ENCODE data around the gene OR4D9.

OR4D9 gene

DNA sequence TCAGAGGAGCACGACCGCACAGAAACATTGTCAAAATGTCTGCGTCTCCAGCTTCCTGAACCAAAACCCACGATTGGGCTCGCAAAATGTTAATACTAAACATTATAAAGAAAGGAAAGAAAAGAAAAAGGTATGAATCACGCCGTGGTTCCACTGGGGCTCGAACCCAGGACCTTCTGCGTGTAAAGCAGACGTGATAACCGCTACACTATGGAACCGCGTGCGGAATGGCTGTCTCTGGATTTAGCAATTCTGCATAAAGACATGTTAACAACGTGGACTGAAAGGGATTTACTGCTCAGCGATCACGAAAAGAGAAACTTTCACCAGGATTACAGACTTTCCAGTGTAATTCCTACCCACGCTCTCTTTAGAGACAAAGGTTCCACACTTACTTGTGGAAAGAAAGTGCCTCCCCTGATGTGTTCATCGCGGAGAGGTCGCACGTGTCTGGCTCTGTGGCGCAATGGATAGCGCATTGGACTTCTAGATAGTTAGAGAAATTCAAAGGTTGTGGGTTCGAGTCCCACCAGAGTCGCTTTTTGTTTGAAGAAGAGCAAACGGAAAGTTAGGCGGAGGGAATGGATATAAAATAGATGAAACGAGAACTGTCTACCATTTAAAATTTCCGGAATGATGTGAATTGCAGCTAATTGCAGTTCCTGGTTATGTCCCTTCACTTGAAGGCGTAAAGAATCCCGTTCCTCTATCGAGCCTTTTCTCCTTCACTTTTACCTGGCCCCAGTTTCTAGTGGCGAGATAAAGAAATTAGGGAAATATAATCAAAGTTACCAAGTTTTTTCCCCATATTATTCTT, 39.7 kb downstream of the OR4D9 start:
- peak; percentile 12 to 81 (median 70) for DNase-seq

DNA sequence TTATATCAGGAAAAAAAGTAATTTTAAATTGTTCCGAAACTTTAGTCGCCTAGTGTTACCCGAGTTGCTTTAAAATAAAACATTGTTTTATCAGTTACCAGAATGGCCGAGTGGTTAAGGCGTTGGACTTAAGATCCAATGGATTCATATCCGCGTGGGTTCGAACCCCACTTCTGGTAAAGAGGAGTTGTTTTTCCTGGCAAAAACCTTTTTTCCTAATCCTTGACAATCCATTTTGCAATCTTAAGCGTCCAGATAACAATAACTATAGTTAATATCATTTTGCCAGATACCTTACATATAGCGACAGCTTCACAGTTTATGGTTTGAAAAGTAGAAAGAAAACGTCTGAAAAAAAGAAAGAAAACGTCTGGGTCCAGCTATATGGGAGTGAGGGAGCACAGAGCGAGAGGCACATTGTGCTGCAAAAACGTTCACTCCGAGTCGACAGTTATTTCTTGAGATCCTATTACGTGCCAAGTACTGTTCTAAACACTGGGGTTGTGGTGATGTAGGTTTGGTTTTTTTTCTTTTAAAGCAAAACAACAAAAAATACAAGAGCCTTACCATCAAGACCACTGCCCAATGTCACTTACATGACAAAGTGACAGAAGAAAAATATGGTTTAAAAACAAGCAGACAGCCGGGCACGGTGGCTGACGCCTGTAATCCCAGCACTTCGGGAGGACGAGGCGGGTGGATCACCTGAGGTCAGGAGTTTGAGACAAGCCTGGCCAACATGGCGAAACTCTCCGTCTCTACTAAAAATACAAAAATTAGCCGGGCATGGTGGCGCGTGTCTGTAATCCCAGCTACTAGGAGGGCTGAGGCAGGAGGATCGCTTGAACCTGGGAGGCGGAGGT, 40.6 kb downstream of the OR4D9 start:
- DNase-seq = peak in 1 of 14 donors; percentile 51

DNA sequence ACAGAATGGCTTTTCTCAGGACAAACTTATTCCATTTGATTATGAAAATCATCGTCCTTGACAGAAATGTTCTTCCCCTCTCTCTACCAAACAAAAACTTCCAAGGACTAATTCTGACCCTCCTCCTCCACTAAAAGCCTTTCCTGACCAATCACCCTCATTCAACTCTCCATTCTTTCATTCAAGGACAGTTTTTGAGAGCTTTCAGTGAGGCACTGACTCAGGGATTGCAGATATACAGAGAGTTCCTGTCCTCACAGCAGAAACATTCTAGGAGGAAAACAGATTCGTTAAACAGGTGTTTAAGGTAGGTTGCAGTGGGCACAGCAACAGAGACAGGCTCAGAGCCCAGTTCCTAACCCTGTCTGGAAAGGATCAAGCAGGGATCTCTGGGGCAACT, 41.5 kb downstream of the OR4D9 start:
- DNase-seq = no peak

DNA sequence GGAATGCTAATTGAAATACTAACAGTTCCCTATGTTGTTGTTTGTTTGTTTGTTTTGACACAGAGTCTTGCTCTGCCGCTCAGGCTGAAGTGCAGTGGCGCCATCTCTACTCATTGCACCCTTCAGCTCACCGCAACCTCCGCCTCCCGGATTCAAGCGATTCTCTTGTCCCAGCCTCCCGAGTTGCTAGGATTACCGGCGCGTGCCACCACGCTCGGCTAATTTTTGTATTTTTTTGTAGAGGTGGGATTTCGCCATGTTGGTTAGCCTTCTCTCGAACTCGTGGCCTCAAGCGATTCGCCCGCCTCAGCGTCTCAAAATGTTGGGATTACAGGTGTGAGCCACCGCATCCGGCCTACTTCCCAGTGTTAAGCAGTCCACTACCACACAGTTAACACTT, 42.0 kb downstream of the OR4D9 start:
- no peak for DNase-seq

DNA sequence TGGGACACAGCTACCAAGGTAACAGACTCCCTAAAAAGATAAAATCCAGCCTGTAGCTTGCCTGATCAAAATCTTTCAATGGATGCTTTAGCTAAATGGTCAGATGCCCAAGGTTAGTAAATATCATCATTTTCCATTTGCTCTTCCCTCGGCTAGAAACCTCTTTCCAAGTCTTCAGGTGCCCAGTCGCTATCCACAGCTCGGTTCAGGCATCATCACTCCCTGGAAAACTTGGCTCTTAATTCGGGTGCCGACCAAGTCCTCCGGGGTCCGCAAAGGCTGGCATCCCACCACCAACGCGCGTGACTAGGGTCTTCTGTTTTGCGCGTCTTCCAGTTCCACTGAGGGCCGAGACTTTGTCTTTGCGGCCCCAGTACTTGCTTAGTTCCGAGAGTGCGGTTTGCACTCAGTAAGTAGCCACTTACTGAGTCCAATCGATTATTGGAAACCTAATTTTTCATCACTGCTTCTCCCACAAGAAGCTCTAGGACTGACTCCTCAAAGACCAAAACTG, 44.3 kb downstream of the OR4D9 start:
- peak in 3 of 14 donors; percentile 20 to 46 (median 26) for DNase-seq

DNA sequence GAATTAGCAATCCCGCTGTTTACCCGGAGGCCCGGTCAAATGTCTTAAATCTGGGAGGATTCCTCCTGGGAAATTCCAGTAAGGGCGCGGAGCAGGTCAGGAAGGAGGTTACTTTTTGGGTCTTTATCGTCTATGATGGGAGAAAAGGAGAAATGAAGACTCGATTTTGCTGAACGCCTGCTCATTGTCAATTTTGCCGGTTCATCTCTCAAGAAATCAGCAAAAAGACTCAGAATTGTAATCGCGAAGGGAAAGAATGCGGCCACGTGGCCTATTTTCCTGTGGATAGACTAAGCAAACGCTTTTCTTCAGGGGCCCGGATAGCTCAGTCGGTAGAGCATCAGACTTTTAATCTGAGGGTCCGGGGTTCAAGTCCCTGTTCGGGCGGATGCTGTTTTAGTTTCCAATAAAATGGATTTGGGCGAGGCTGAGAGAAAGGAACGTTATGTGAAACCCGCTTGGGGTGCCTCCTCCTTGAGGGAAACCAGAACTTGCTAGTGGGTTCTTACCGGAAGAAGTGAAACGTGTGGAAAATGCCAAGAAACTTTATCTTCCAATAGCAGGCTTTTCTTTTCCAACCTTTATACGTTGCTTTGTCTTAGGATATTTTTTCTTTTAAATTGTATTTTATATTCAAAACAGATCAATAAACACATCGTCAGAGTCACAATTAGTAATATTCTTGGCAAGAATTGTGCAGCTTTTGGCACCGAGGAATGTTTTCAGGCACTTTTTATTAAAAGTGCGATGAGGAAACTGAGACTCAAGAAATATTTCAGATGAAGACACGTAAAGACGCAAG, 45.0 kb downstream of the OR4D9 start:
- peak in 10 of 14 donors; percentile 17 to 67 (median 48) for DNase-seq

DNA sequence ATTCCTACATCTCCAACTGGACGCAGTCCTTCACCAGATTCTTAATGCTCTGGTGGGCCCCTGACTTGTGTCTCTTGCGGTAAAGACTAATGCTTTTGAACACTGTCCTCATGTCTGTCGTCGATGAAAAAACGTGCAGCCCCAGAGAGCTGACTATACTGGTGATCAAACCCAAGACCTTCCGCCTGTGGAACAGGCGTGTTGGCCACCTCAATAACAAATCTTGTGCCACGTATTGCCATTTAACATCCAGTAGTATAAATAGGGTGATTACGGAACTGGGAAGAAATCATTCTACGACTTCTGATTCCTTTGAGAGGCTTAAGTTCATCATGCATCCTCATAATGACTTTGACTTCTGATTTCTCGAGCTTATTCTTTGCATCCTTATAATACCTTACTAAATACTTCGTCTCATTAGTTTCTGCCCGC, 45.6 kb downstream of the OR4D9 start:
- DNase-seq = peak in 2 of 14 donors; percentile 12 to 27

DNA sequence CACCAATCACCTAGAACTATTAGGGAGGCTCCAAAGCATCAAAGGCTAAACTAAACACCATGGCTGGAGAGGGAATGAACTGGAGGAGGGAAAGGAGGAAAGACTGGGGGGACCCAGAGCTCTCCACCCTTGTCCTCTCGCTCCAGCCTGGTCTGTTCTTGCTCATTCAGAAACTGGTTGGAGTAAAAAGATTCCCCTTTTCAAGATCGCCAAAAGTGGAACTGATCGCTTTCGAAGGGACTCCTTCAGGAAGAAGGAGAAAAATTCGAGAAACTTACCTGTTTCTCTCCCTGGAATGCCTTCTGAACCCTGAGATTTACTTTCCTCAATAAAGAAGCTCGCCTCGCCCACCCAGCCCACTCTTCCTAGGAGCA, 46.9 kb downstream of the OR4D9 start:
- DNase-seq = peak in 1 of 14 donors; percentile 11

DNA sequence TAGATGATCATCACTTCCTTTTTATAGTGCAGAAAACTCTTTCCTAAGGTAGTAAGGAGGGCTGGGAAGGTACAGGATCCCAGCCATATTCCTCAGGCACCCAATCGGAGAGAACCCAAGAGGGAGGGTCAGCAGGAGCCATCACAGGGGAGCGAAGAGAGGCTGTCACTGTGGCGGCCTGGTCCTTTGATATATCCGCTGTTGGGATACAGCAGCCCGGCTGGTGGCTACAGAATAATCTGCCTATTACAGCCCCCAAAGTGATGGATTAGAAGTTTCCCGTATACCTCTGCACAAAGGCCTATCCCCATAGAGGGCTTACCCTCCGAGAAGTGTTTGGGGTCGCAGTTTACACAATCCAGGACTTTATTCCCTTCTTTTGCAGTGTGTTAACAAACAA, 48.5 kb downstream of the OR4D9 start:
- DNase-seq = no peak

DNA sequence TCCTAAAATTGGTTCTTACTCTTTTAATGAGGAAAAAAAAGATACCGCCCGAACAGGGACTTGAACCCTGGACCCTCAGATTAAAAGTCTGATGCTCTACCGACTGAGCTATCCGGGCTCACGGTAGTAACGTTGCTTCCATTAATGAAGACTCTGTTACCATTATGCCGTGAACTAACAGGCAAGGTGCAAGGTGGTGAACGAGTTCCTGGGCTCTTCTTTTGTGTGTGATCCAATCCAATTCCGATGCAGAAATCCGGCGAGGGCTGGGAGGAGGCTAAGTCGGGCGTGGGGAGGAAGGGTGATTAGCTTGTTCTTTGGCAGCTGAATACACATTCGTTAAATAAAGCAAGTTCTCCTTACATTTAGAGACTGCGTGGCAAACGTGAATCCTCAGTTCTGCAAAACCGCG, 49.0 kb downstream of the OR4D9 start:
- peak in 11 of 14 donors; percentile 36 to 85 (median 67) for DNase-seq

DNA sequence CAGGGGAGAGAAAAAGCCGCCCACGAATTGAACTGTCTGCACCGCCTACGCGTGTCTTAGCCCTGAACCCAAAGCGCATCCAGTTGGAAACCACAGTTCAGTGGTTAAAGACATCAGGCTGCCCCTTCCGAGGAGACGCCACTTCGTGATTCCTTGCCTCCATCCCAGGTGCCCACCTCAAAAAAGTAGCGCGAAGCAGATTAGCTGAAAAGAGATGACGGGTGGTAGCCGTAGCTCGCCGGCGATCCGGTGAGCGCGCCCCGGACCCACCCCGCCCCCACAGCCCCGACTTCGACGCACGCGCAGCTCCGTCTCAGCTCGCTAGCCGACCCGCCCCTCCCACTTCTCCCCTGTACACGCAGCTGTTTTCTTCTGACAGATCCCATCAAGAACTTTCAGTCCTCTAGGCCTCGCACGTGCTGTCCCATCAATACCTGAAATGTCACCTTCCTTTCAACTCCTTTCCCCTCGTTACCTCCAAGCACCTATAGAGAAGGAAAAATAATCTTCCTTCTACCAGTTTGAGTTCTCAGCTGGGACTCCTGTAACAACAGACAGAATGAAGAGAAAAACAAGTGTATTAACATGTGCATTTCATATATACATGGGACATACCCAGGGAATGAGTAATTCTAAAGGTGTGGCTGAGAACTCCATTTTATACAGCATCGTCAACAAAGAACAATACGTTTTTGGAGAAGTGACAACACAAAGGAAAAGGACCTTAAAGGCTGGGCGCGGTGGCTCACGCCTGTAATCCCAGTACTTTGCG, 49.5 kb downstream of the OR4D9 start:
- DNase-seq = peak in 13 of 14 donors; percentile 53 to 85 (median 71)

DNA sequence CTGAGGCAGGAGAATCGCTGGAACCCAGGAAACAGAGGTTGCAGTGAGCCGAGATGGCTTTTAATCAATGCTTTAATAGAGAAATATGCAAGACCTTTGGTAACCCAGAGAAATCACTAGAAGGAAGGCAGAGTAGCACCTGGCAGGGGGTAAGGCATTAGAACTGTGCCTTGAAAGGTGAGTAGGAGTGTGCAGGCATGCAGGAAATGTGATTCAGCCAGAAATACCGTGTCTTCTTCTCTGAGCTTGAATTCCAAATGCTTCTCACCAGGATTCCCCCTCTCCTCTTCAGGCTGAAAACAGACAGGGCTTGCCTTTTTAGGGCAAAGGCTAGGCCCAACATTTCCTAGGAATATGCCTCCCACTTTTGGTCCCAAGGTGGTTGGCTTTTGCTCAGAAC, 51.0 kb downstream of the OR4D9 start:
- no peak for DNase-seq

All from C1 segment of cervical spinal cord (tissue), 14 donors.